GM23248 (cell line): ENCODE measurements around the gene SEC16A. TPM values are rescaled to one million over a fixed set of nuclear protein-coding genes. Genes with fewer than 3 reads are reported as not detected.

Source experiments
- DNase-seq: peaks from one replicate; pipeline ENCODE4 v3.0.0-alpha.2; 2015
- H2AFZ ChIP-seq: fragments of 200-600 bp; sonication (generic); 2 replicates; pipeline ENCODE4 v1.6.1; 2016; ENCODE audit warnings: antibody characterized with exemption
- H3F3A ChIP-seq: fragments of 200-600 bp; sonication (generic); 2 replicates; pipeline ENCODE4 v1.6.1; 2016; ENCODE audit warnings: mild to moderate bottlenecking, antibody characterized with exemption, mixed run types; ENCODE audit not compliant: insufficient read depth
- H3K27ac ChIP-seq: fragments of 200-600 bp; sonication (generic); 2 replicates; pipeline ENCODE4 v1.5.1; 2016; ENCODE audit warnings: mild to moderate bottlenecking
- H3K27me3 ChIP-seq: fragments of 200-600 bp; sonication (generic); replicated peaks from 2 replicates; pipeline ENCODE4 v1.6.1; 2016; ENCODE audit warnings: mild to moderate bottlenecking; ENCODE audit not compliant: insufficient read depth
- H3K36me3 ChIP-seq: fragments of 200-600 bp; sonication (generic); 2 replicates; pipeline ENCODE4 v1.6.1; 2016; ENCODE audit warnings: low read depth, mild to moderate bottlenecking
- H3K4me1 ChIP-seq: fragments of 200-600 bp; sonication (generic); 2 replicates; pipeline ENCODE4 v1.6.1; 2016; ENCODE audit warnings: mild to moderate bottlenecking; ENCODE audit not compliant: insufficient read depth
- H3K4me2 ChIP-seq: fragments of 200-600 bp; sonication (generic); one replicate; pipeline ENCODE4 v1.6.1; 2016; ENCODE audit warnings: mild to moderate bottlenecking; ENCODE audit not compliant: unreplicated experiment
- H3K4me3 ChIP-seq: fragments of 200-600 bp; sonication (generic); 2 replicates; pipeline ENCODE4 v1.5.1; 2016; ENCODE audit warnings: mild to moderate bottlenecking
- H3K79me2 ChIP-seq: fragments of 200-600 bp; sonication (generic); 2 replicates; pipeline ENCODE4 v1.6.1; 2016; ENCODE audit warnings: mild to moderate bottlenecking; ENCODE audit not compliant: insufficient read depth
- H3K9ac ChIP-seq: fragments of 200-600 bp; sonication (generic); 2 replicates; pipeline ENCODE4 v1.6.1; 2016; ENCODE audit warnings: mild to moderate bottlenecking
- H3K9me2 ChIP-seq: fragments of 200-600 bp; sonication (generic); 2 replicates; pipeline ENCODE4 v1.6.1; 2016; ENCODE audit warnings: mixed run types, mild to moderate bottlenecking, moderate library complexity; ENCODE audit not compliant: insufficient read depth
- H3K9me3 ChIP-seq: fragments of 200-600 bp; sonication (generic); one replicate; pipeline ENCODE4 v1.6.1; 2017; ENCODE audit warnings: low read depth
- H4K20me1 ChIP-seq: fragments of 200-600 bp; sonication (generic); 2 replicates; pipeline ENCODE4 v1.6.0; 2016; ENCODE audit not compliant: insufficient read depth
- EZH2 ChIP-seq: fragments of 200-600 bp; sonication (generic); IDR thresholded peaks from 2 replicates; pipeline ENCODE4 v1.6.1; 2018; ENCODE audit warnings: antibody characterized with exemption, mild to moderate bottlenecking; ENCODE audit not compliant: insufficient read depth, poor library complexity, severe bottlenecking
- EZH2phosphoT487 ChIP-seq: fragments of 200-600 bp; sonication (generic); IDR thresholded peaks from 2 replicates; pipeline ENCODE4 v1.6.1; 2018; ENCODE audit warnings: antibody characterized with exemption, moderate library complexity, mild to moderate bottlenecking, low read depth; ENCODE audit not compliant: insufficient read depth
- WGBS, 2 experiments: methylation state at CpG; one replicate each; pipeline ENCODE4 v1.1.6; 2015 to 2017; ENCODE audit warnings: low lambda C conversion rate in 2 of 2, low coverage in 1 of 2; ENCODE audit errors: missing lambda C conversion rate in 2 of 2; 5-methylcytosine and 5-hydroxymethylcytosine counted together
- in situ Hi-C: fragments of 300-500 bp; cut with MboI; formaldehyde crosslinking; loops from 2 replicates; pipeline ENCODE4 v1.15.0; 2020
- polyA plus RNA-seq: library from polyadenylated mRNA; unstranded; fragments of >200 nt; fragmentation: Nextera tagmentation; extraction: Ambion mirVana; gene quantifications from 2 replicates; pipeline ENCODE4 v1.2.1, GENCODE V29; 2016
- total RNA-seq: library from RNA; depleted of rRNA; stranded (reverse); fragments of >200 nt; shearing (Covaris generic); gene quantifications from 2 replicates; pipeline ENCODE4 v1.2.3, GENCODE V29; 2014

Gene SEC16A
- total and polyA plus RNA-seq, 2 experiments from 2014 or later = 34.5 to 43.4 TPM

- Histone ChIP-seq H3F3A (no peaks in the 10 kb centered on the region), H3K4me3 (no peak overlapping the region), H4K20me1 (peaks cover 8% of the 10 kb centered on the region; the same call in 1 of the 2 replicates), H3K27ac (no peak overlapping the region), H3K9me3 (no peaks in the 10 kb centered on the region), H2AFZ (no peak overlapping the region), H3K27me3 (no peaks in the 10 kb centered on the region), H3K36me3 (no peaks in the 10 kb centered on the region), H3K9me2 (no peaks in the 10 kb centered on the region), H3K4me1 (peaks cover 12% of the 10 kb centered on the region), H3K79me2 (peaks cover 48% of the 10 kb centered on the region), H3K9ac (no peak overlapping the region), H3K4me2 (no peak overlapping the region)
- 88 to 89% methylated on average over 32 to 37 of the region's 37 CpGs for WGBS, 2 experiments
- TF ChIP-seq EZH2 = no peak
- in situ Hi-C loops = no loop called here
- no peak for DNase-seq
These were observed 48.8 kb downstream of the SEC16A start for GRCh38 chr9:136433849-136434579.

- no peak overlapping the region for H2AFZ ChIP-seq
These were observed 49.7 kb downstream of the SEC16A start for GRCh38 chr9:136433043-136433715.

GRCh38 chr9:136432591-136432990 is 50.2 kb downstream of the SEC16A start:
- 85 to 90% methylated on average over 11 to 26 of the region's 26 CpGs for WGBS, 2 experiments
- Histone ChIP-seq H3K9me3 (no peaks in the 10 kb centered on the region), H4K20me1 (peaks cover 8% of the 10 kb centered on the region; the same call in 1 of the 2 replicates), H3K27ac (no peak overlapping the region), H3K79me2 (peaks cover 34% of the 10 kb centered on the region), H3K9ac (no peak overlapping the region), H3K27me3 (no peaks in the 10 kb centered on the region), H3K4me1 (peaks cover 11% of the 10 kb centered on the region), H3K4me3 (no peak overlapping the region), H3K9me2 (no peaks in the 10 kb centered on the region), H3K4me2 (no peak overlapping the region), H3K36me3 (no peaks in the 10 kb centered on the region), H2AFZ (no peak overlapping the region), H3F3A (peaks cover 6% of the 10 kb centered on the region; the same call in 1 of the 2 replicates)
- in situ Hi-C loops = no loop called here
- no peak for DNase-seq
- no peak for TF ChIP-seq EZH2
- no peak for TF ChIP-seq EZH2phosphoT487

More at GRCh38 chr9:136433043-136433715, 49.7 kb downstream of the SEC16A start:
- in situ Hi-C loops = no loop called here
- no peak for TF ChIP-seq EZH2
- Histone ChIP-seq H3K9ac (no peak overlapping the region), H3K27me3 (no peaks in the 10 kb centered on the region), H3K79me2 (peaks cover 40% of the 10 kb centered on the region), H3F3A (peaks cover 2% of the 10 kb centered on the region; the same call in 1 of the 2 replicates), H3K9me3 (no peaks in the 10 kb centered on the region), H3K36me3 (no peaks in the 10 kb centered on the region), H3K4me1 (peaks cover 12% of the 10 kb centered on the region), H4K20me1 (peaks cover 8% of the 10 kb centered on the region; the same call in 1 of the 2 replicates), H3K9me2 (no peaks in the 10 kb centered on the region), H3K4me3 (no peak overlapping the region), H3K27ac (no peak overlapping the region), H3K4me2 (no peak overlapping the region)
- WGBS, 2 experiments = 89 to 91% methylated on average over 34 to 35 of the region's 36 CpGs
- DNase-seq = no peak

- Histone ChIP-seq H3K9me3 (no peaks in the 10 kb centered on the region), H2AFZ (no peak overlapping the region), H3K4me3 (no peak overlapping the region), H3K9ac (no peak overlapping the region), H3K9me2 (no peaks in the 10 kb centered on the region), H3K4me1 (peaks cover 3% of the 10 kb centered on the region; the same call in 1 of the 2 replicates), H3K36me3 (no peaks in the 10 kb centered on the region), H3F3A (peaks cover 6% of the 10 kb centered on the region; the same call in 1 of the 2 replicates), H3K79me2 (peaks cover 27% of the 10 kb centered on the region), H3K27me3 (no peaks in the 10 kb centered on the region), H4K20me1 (peaks cover 3% of the 10 kb centered on the region; the same call in 1 of the 2 replicates), H3K27ac (no peak overlapping the region), H3K4me2 (no peak overlapping the region)
- in situ Hi-C loops = no loop called here
- WGBS, 2 experiments = 91 to 93% methylated on average over 22 to 36 of the region's 36 CpGs
- no peak for TF ChIP-seq EZH2phosphoT487
- TF ChIP-seq EZH2 = no peak
- DNase-seq = no peak
These were observed 51.0 kb downstream of the SEC16A start for GRCh38 chr9:136431782-136432350.
